Fibroblast of lung (primary cell): ENCODE results near the gene RHBDD1.

Experiments used
- EZH2 ChIP-seq: IDR thresholded peaks from 2 replicates; pipeline ENCODE4 v1.5.1; 2012; ENCODE audit warnings: low read length, control low read depth, mild to moderate bottlenecking; ENCODE audit errors: missing control alignments
- TF ChIP-seq, protein P1 (sequence below), 2 donors: IDR thresholded peaks in 1 of 2; conservative IDR thresholded peaks in 1 of 2; 1 replicate in 1 of 2; 2 replicates in 1 of 2; pipeline ENCODE4 v1.5.1; 2011 to 2012; ENCODE audit warnings: low read length in 2 of 2, control low read depth in 1 of 2, inconsistent platforms in 1 of 2, low read depth in 1 of 2, mild to moderate bottlenecking in 1 of 2

DNA sequence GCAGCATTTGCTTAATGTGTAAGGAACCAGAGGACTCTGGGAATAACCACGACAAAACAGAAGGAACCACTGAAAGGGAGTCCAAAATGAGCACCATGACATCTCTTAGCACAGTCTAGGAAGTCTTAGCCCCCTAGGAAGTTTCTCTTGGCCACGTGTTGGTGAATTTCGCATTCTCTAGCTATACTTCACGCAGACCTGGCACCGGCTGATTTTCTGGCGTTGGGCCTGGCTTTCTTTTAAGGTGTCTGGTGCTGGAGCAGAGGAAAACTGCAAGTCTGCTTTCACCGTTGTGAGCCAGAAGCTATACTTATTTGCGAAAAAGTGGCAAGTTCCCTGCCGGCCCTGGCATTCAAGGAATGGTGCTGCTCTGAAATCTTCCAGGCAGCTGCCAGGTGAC, 171.3 kb downstream of the RHBDD1 start:
- TF ChIP-seq, protein P1, sequence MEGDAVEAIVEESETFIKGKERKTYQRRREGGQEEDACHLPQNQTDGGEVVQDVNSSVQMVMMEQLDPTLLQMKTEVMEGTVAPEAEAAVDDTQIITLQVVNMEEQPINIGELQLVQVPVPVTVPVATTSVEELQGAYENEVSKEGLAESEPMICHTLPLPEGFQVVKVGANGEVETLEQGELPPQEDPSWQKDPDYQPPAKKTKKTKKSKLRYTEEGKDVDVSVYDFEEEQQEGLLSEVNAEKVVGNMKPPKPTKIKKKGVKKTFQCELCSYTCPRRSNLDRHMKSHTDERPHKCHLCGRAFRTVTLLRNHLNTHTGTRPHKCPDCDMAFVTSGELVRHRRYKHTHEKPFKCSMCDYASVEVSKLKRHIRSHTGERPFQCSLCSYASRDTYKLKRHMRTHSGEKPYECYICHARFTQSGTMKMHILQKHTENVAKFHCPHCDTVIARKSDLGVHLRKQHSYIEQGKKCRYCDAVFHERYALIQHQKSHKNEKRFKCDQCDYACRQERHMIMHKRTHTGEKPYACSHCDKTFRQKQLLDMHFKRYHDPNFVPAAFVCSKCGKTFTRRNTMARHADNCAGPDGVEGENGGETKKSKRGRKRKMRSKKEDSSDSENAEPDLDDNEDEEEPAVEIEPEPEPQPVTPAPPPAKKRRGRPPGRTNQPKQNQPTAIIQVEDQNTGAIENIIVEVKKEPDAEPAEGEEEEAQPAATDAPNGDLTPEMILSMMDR (conservative IDR thresholded peaks at IDR 0.05 in 1 of 2, IDR thresholded peaks at IDR 0.05 in 1 of 2; ENCODE audit: low read depth in 1 of 2, low read length in 2 of 2), result no peak
- no peak for TF ChIP-seq EZH2
